OCI-LY1 (cell line): ENCODE data around the gene GXYLT1.
A peak's percentile ranks its signal among the peaks of the same experiment; 100 is the strongest.

Experiments used
- H2AFZ ChIP-seq: fragments of 200-600 bp; sonication (generic), shearing (Covaris generic); 2 replicates; pipeline ENCODE4 v1.6.0; 2014; ENCODE audit warnings: antibody characterized with exemption, mild to moderate bottlenecking, low read length
- H3F3A ChIP-seq: fragments of 200-600 bp; sonication (generic), shearing (Covaris generic); 2 replicates; pipeline ENCODE4 v1.6.0; 2014; ENCODE audit warnings: mild to moderate bottlenecking, antibody characterized with exemption, low read length, moderate library complexity; ENCODE audit not compliant: insufficient read depth
- H3K27ac ChIP-seq: fragments of 200-600 bp; sonication (generic); 2 replicates; pipeline ENCODE4 v1.5.1; 2014; ENCODE audit warnings: low read length, mixed run types, mild to moderate bottlenecking, low read depth; ENCODE audit not compliant: poor library complexity, severe bottlenecking
- H3K27me3 ChIP-seq: fragments of 200-600 bp; sonication (generic); 2 replicates; pipeline ENCODE4 v1.6.0; 2014; ENCODE audit warnings: antibody characterized with exemption, mild to moderate bottlenecking, low read length, moderate library complexity; ENCODE audit not compliant: insufficient read depth
- H3K36me3 ChIP-seq: fragments of 200-600 bp; sonication (generic); 2 replicates; pipeline ENCODE4 v1.6.1; 2014; ENCODE audit warnings: mild to moderate bottlenecking, antibody characterized with exemption, low read length, moderate library complexity, mixed read lengths; ENCODE audit not compliant: insufficient read depth
- H3K4me1 ChIP-seq: fragments of 200-600 bp; sonication (generic); 2 replicates; pipeline ENCODE4 v1.5.1; 2014; ENCODE audit warnings: mild to moderate bottlenecking, low read length, moderate library complexity; ENCODE audit not compliant: insufficient read depth, severe bottlenecking
- H3K4me2 ChIP-seq: fragments of 200-600 bp; sonication (generic), shearing (Covaris generic); 2 replicates; pipeline ENCODE4 v1.6.1; 2014; ENCODE audit warnings: low read length
- H3K4me3 ChIP-seq: fragments of 200-600 bp; sonication (generic); 2 replicates; pipeline ENCODE4 v1.5.1; 2014; ENCODE audit warnings: low read length, low read depth, mild to moderate bottlenecking, mixed read lengths; ENCODE audit not compliant: poor library complexity, severe bottlenecking
- H3K79me2 ChIP-seq: fragments of 200-600 bp; shearing (Covaris generic); 2 replicates; pipeline ENCODE4 v1.6.1; 2016; ENCODE audit warnings: mixed run types, low read length, mixed read lengths; ENCODE audit not compliant: insufficient read depth
- H3K9ac ChIP-seq: fragments of 200-600 bp; sonication (generic), shearing (Covaris generic); 2 replicates; pipeline ENCODE4 v1.6.1; 2014; ENCODE audit warnings: mild to moderate bottlenecking, low read length, mixed read lengths
- H3K9me2 ChIP-seq: fragments of 200-600 bp; sonication (generic), shearing (Covaris generic); 2 replicates; pipeline ENCODE4 v1.6.1; 2014; ENCODE audit warnings: low read depth, mild to moderate bottlenecking, low read length, mixed read lengths
- H3K9me3 ChIP-seq: fragments of 200-600 bp; shearing (Covaris generic); 2 replicates; pipeline ENCODE4 v1.6.1; 2014; ENCODE audit warnings: low read length, mixed read lengths
- H4K20me1 ChIP-seq: fragments of 200-600 bp; sonication (generic), shearing (Covaris generic); 2 replicates; pipeline ENCODE4 v1.6.0; 2016; ENCODE audit warnings: mild to moderate bottlenecking, low read length; ENCODE audit not compliant: insufficient read depth
- CTCF ChIP-seq: fragments of 200-600 bp; sonication (generic), shearing (Covaris generic); IDR thresholded peaks from 2 replicates; pipeline ENCODE4 v1.5.1; 2017; ENCODE audit warnings: mild to moderate bottlenecking, antibody characterized with exemption, low read length, moderate library complexity, mixed read lengths
- EZH2 ChIP-seq: fragments of 200-600 bp; sonication (generic), shearing (Covaris generic); IDR thresholded peaks from 2 replicates; pipeline ENCODE4 v1.8.0; 2017; ENCODE audit warnings: borderline replicate concordance, mixed run types, mild to moderate bottlenecking, antibody characterized with exemption, low read length, moderate library complexity, mixed read lengths

The GXYLT1 gene

GRCh38 chr12:42156232-42156631 is 11.6 kb upstream of the GXYLT1 start:
- Histone ChIP-seq H3F3A (no peaks in the 10 kb centered on the region), H3K4me1 (no peaks in the 10 kb centered on the region), H3K4me2 (no peak overlapping the region), H3K79me2 (no peaks in the 10 kb centered on the region), H3K4me3 (no peak overlapping the region), H4K20me1 (no peaks in the 10 kb centered on the region), H3K9me3 (no peaks in the 10 kb centered on the region), H3K9ac (no peak overlapping the region), H3K36me3 (peaks cover 34% of the 10 kb centered on the region), H2AFZ (no peak overlapping the region), H3K27ac (no peak overlapping the region), H3K27me3 (no peaks in the 10 kb centered on the region), H3K9me2 (no peaks in the 10 kb centered on the region)
- no peak for TF ChIP-seq EZH2
- TF ChIP-seq CTCF = no peak

GRCh38 chr12:42145552-42146215 is 1.0 kb upstream of the GXYLT1 start:
- Histone ChIP-seq H3K9me3 (no peaks in the 10 kb centered on the region), H3K36me3 (no peaks in the 10 kb centered on the region), H3K4me1 (peaks cover 47% of the 10 kb centered on the region), H3K27ac (peak overlapping the region; percentile 88), H3K4me2 (peak overlapping the region; percentile 86), H3K9me2 (no peaks in the 10 kb centered on the region), H2AFZ (peak overlapping the region; percentile 85), H3K79me2 (peaks cover 35% of the 10 kb centered on the region), H3K27me3 (no peaks in the 10 kb centered on the region), H4K20me1 (no peaks in the 10 kb centered on the region), H3K4me3 (peak overlapping the region; percentile 98), H3F3A (no peaks in the 10 kb centered on the region), H3K9ac (peak overlapping the region; percentile 97)
- TF ChIP-seq EZH2 = no peak
- peak; percentile 59; the same call in 1 of the 2 replicates for TF ChIP-seq CTCF

- peak overlapping the region; percentile 88 for H3K27ac ChIP-seq
- TF ChIP-seq EZH2 (no peak), CTCF (no peak)
Measured at GRCh38 chr12:42145197-42145549, 499 bp upstream of the GXYLT1 start.

More at GRCh38 chr12:42145197-42145549, 499 bp upstream of the GXYLT1 start:
- H2AFZ ChIP-seq = peak overlapping the region; percentile 85
- H3K4me1 ChIP-seq = peaks cover 52% of the 10 kb centered on the region
- peak overlapping the region; percentile 86 for H3K4me2 ChIP-seq
- no peaks in the 10 kb centered on the region for H3K9me3 ChIP-seq
- no peaks in the 10 kb centered on the region for H4K20me1 ChIP-seq
- H3F3A ChIP-seq = no peaks in the 10 kb centered on the region
- peak overlapping the region; percentile 98 for H3K4me3 ChIP-seq
- no peaks in the 10 kb centered on the region for H3K27me3 ChIP-seq
- H3K9me2 ChIP-seq = no peaks in the 10 kb centered on the region
- peaks cover 40% of the 10 kb centered on the region for H3K79me2 ChIP-seq
- H3K36me3 ChIP-seq = no peaks in the 10 kb centered on the region
- peak overlapping the region; percentile 97 for H3K9ac ChIP-seq
